HG03025 (cell line): ENCODE data around the gene AFF3.
"Not testable (repeated sequence)": the region's sequence is repeated elsewhere in the genome, so short reads cannot be mapped to it uniquely, and the experiment has no call there.

ENCODE experiments used
- ATAC-seq: cut with Tn5 transposase; IDR thresholded peaks from one replicate; pipeline ENCODE4 v1.9.1; 2021; ENCODE audit warnings: mild to moderate bottlenecking, moderate library complexity; ENCODE audit not compliant: unreplicated experiment, low FRiP score

The AFF3 gene

GRCh38 chr2:99980176-99980575 lies 162.2 kb downstream of the AFF3 start:
- no peak for ATAC-seq

GRCh38 chr2:99977966-99978365 lies 164.4 kb downstream of the AFF3 start:
- no peak for ATAC-seq

GRCh38 chr2:99975386-99975785 lies 167.0 kb downstream of the AFF3 start:
- no peak for ATAC-seq

- ATAC-seq: no peak
Observed at GRCh38 chr2:99974682-99975375, 167.6 kb downstream of the AFF3 start.

GRCh38 chr2:99974275-99974674 lies 168.1 kb downstream of the AFF3 start:
- no peak for ATAC-seq

- ATAC-seq: no peak
Observed at GRCh38 chr2:99971326-99971900, 171.0 kb downstream of the AFF3 start.

- ATAC-seq: no peak
Observed at GRCh38 chr2:99970292-99970868, 172.0 kb downstream of the AFF3 start.

- no peak for ATAC-seq
Observed at GRCh38 chr2:99961196-99961913, 181.0 kb downstream of the AFF3 start.

GRCh38 chr2:99960790-99961189 lies 181.6 kb downstream of the AFF3 start:
- ATAC-seq: no peak

- ATAC-seq: no peak
Observed at GRCh38 chr2:99960291-99960690, 182.1 kb downstream of the AFF3 start.

- no peak for ATAC-seq
Observed at GRCh38 chr2:99959261-99960014, 183.0 kb downstream of the AFF3 start.

GRCh38 chr2:99957332-99958133 lies 184.9 kb downstream of the AFF3 start:
- ATAC-seq: no peak

GRCh38 chr2:99956232-99957030 lies 186.0 kb downstream of the AFF3 start:
- no peak for ATAC-seq

GRCh38 chr2:99953750-99954149 lies 188.6 kb downstream of the AFF3 start:
- ATAC-seq: no peak

- no peak for ATAC-seq
Observed at GRCh38 chr2:99949963-99950362, 192.4 kb downstream of the AFF3 start.

GRCh38 chr2:99949530-99949929 lies 192.9 kb downstream of the AFF3 start:
- ATAC-seq: no peak

- no peak for ATAC-seq
Observed at GRCh38 chr2:99948010-99948409, 194.4 kb downstream of the AFF3 start.

GRCh38 chr2:99947366-99947765 lies 195.0 kb downstream of the AFF3 start:
- ATAC-seq: not testable (repeated sequence)

- ATAC-seq: no peak
Observed at GRCh38 chr2:99944019-99944418, 198.4 kb downstream of the AFF3 start.
